HEK293T (cell line): Measurements from ENCODE around the gene LMX1B.
A peak's percentile ranks its signal among the peaks of the same experiment; 100 is the strongest.

ENCODE experiments used
- CTCF ChIA-PET: fragments of 350-600 bp; formaldehyde crosslinking; extraction: SDS; loops from one replicate; lab custom pipeline; 2021; ENCODE audit warnings: antibody characterized with exemption, inconsistent platforms; lab: Yijun Ruan, JAX
- POLR2A ChIA-PET: fragments of 350-600 bp; formaldehyde crosslinking; extraction: SDS; loops from one replicate; lab custom pipeline; 2020; ENCODE audit warnings: antibody characterized with exemption, inconsistent platforms; lab: Yijun Ruan, JAX
- DNase-seq: peaks from one replicate; pipeline ENCODE4 v3.0.0; 2012; ENCODE audit warnings: mixed read lengths; ENCODE audit errors: extremely low spot score
- ARNT ChIP-seq: fragments of 450-650 bp; IDR thresholded peaks from 2 replicates; pipeline ENCODE4 v1.6.1; 2017; ENCODE audit warnings: mild to moderate bottlenecking
- BHLHE40 ChIP-seq: fragments of 450-650 bp; IDR thresholded peaks from 2 replicates; pipeline ENCODE4 v1.6.1; 2016; ENCODE audit warnings: mild to moderate bottlenecking, moderate library complexity, borderline replicate concordance
- CTBP1 ChIP-seq: fragments of 450-650 bp; IDR thresholded peaks from 2 replicates; pipeline ENCODE4 v1.6.1; 2016; ENCODE audit warnings: borderline replicate concordance
- ELF4 ChIP-seq: fragments of 450-650 bp; IDR thresholded peaks from 2 replicates; pipeline ENCODE4 v1.6.1; 2017; ENCODE audit warnings: antibody characterized with exemption
- FOXA1 ChIP-seq: fragments of 450-650 bp; IDR thresholded peaks from 2 replicates; pipeline ENCODE4 v1.6.1; 2016; ENCODE audit warnings: mild to moderate bottlenecking
- FOXK2 ChIP-seq: fragments of 450-650 bp; IDR thresholded peaks from 2 replicates; pipeline ENCODE4 v1.6.1; 2016; ENCODE audit warnings: mild to moderate bottlenecking
- FOXM1 ChIP-seq: fragments of 450-650 bp; IDR thresholded peaks from 2 replicates; pipeline ENCODE4 v1.6.1; 2017; ENCODE audit warnings: mild to moderate bottlenecking, borderline replicate concordance
- HDGF ChIP-seq: fragments of 450-650 bp; IDR thresholded peaks from 2 replicates; pipeline ENCODE4 v1.6.1; 2017; ENCODE audit warnings: antibody characterized with exemption, borderline replicate concordance
- L3MBTL2 ChIP-seq: fragments of 450-650 bp; conservative IDR thresholded peaks from 2 replicates; pipeline ENCODE4 v1.6.1; 2016; ENCODE audit warnings: mild to moderate bottlenecking
- LEF1 ChIP-seq: fragments of 450-650 bp; IDR thresholded peaks from 2 replicates; pipeline ENCODE4 v1.6.1; 2017; ENCODE audit warnings: mild to moderate bottlenecking, borderline replicate concordance
- NFRKB ChIP-seq: fragments of 450-650 bp; IDR thresholded peaks from 2 replicates; pipeline ENCODE4 v1.6.1; 2016; ENCODE audit warnings: mild to moderate bottlenecking, moderate library complexity
- SP1 ChIP-seq: fragments of 450-650 bp; IDR thresholded peaks from 2 replicates; pipeline ENCODE4 v1.6.1; 2017
- SUZ12 ChIP-seq: fragments of 450-650 bp; IDR thresholded peaks from 2 replicates; pipeline ENCODE4 v1.6.1; 2016; ENCODE audit warnings: mild to moderate bottlenecking
- TARDBP ChIP-seq: fragments of 450-650 bp; IDR thresholded peaks from 2 replicates; pipeline ENCODE4 v1.6.1; 2016
- ZNF384 ChIP-seq: fragments of 450-650 bp; IDR thresholded peaks from 2 replicates; pipeline ENCODE4 v1.6.1; 2016
- TF ChIP-seq, protein P1 (sequence below): fragments of 450-650 bp; IDR thresholded peaks from 2 replicates; pipeline ENCODE4 v1.6.1; 2016

Gene LMX1B

DNA sequence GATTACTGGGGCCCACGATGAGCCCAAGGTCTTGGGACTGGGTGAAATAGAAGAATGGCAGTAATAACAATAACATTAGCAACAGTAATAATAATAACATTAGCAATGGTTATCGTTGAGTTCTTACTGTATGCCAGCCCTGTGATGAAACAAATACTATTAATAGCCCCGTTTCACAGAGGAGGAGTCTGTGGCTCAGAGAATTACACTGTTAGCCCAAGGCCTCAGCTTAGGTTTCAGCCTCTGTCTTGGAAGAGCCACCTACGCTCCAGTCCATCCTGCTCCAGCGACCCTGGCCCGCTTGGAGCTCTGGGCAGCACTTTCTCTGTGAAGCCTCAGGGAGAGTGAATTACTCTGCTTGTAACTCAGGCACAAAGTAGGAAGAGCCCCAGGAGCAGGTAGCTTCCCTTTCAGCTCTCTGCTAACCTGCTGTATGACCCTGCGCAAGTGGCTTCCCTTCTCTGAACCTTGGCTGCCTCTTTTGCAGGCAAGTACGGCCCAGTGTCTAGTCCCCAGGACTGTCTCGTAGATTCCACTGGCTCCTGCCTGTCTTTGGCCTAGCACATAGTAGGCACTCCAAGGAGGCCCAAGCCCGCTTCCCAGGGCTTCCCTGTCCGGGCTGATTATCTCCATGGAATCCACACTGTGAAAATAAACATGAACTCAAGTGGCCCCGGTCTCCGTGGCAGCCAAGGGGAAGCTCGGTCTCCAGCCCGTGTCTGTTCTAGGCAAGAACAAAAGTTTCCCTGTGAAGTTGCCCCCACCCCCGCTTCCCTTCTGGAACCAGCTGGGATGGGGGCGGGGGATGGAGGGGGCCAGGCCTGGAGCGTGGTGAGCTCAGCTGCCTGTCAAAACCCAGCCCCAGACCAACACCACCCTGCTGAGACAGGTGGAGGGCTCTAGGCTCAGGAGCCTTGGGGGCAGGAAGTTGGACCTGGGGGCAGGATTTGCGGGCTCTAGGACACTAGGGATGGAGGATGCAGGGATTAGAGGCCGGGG, 26.2 kb upstream of the LMX1B start:
- TF ChIP-seq, protein P1, sequence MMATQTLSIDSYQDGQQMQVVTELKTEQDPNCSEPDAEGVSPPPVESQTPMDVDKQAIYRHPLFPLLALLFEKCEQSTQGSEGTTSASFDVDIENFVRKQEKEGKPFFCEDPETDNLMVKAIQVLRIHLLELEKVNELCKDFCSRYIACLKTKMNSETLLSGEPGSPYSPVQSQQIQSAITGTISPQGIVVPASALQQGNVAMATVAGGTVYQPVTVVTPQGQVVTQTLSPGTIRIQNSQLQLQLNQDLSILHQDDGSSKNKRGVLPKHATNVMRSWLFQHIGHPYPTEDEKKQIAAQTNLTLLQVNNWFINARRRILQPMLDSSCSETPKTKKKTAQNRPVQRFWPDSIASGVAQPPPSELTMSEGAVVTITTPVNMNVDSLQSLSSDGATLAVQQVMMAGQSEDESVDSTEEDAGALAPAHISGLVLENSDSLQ: peak; percentile 22; the same call in 1 of the 2 replicates
- no peak for TF ChIP-seq FOXM1
- ChIA-PET POLR2A (interaction anchor here (1.5 kb wide), 1 partner anchor 24 kb away, joined by 3 read pairs; no protein-coding TSS in a partner anchor), CTCF (interaction anchor here (1.0 kb wide), 1 partner anchor 10 kb away, joined by 4 read pairs; no protein-coding TSS in a partner anchor)
- no peak for DNase-seq

DNA sequence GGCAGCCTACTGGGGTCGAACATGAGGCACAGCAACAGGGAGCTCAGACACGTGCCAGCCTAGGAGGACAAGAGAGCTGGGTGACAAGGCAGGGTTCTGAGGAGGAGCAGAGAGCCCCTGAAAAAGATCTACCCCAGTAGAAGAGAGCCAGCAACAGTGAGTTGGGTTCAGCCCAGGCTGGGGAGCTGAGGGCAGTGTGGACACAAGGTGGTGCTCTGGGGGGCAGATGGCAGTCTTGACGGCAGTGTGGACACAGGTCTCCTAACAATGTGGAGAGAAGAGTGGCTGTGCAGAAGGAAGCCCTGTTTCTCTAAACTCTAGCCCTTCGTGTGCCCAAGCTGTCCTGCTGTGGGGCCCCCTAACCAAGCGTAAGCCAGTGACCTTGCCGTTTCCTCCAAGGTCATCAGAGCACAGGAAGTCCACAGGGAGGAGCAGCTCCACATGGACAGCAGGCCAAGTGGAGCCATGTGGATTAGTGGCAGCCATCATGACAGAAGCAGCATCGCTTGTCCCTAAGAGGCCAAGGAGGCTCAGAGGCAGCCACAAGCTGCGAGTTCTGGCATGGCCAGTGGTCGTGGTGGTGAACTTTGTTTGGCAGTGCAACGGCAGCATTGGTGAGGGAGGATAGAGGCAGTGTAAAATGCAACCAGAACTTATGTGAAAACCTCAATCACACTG, 25.1 kb upstream of the LMX1B start:
- no peak for TF ChIP-seq SUZ12
- TF ChIP-seq ELF4: no peak
- CTCF ChIA-PET: interaction anchor here (1.1 kb wide), 1 partner anchor 114 kb away, joined by 3 read pairs; no protein-coding TSS in a partner anchor
- POLR2A ChIA-PET: no interaction called here
- no peak for DNase-seq

DNA sequence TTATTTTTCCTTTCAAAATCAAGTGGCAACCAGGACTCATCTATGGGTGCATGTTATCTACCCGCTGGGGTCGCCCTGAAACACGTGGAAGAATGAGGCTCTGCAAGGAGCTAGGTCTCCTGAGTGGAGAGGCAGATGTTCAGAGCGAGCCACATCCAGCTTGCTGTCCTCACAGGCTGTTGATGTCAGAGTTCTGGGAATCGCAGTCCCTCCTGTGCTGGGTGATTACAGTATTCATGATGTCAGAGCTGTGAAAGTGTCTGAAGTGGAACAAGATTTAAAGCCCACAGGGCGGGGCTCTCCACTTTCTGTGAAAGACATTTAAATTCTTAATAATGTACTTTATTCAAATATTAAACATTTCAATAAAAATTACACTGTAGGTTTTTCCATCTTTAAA, 24.4 kb upstream of the LMX1B start:
- CTCF ChIA-PET: no interaction called here
- POLR2A ChIA-PET: no interaction called here

DNA sequence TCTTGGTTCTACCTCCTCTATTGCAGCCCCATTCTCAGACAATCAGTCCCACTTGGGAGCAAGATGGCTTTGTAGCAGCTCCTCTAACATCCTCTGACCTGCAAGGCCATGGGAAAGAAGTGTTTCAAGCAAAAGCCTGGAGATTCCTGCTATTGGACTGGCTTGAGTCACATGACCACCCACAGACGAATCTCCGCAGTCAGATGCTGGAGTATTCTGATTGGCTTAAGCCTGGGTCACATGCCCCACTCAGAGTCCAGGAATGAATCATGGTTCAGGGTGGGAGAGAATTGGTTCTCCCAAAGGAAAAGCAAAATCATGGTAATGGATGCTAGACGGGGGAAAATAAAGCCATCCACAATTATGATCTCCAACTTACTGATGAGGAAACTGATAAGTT, 22.6 kb upstream of the LMX1B start:
- ChIA-PET CTCF (no interaction called here), POLR2A (no interaction called here)
- peak; percentile 30 for DNase-seq
- no peak for TF ChIP-seq ELF4
- TF ChIP-seq FOXK2: no peak
- no peak for TF ChIP-seq HDGF
- TF ChIP-seq LEF1: no peak
- no peak for TF ChIP-seq CTBP1
- no peak for TF ChIP-seq SP1
- no peak for TF ChIP-seq ARNT

More for the DNA sequence above, 24.4 kb upstream of the LMX1B start:
- no peak for DNase-seq
- no peak for TF ChIP-seq L3MBTL2
- no peak for TF ChIP-seq FOXA1
- TF ChIP-seq LEF1: no peak
- no peak for TF ChIP-seq TARDBP
- no peak for TF ChIP-seq SP1
- no peak for TF ChIP-seq FOXK2
- TF ChIP-seq, protein P1: no peak
- no peak for TF ChIP-seq NFRKB
- TF ChIP-seq HDGF: no peak
- TF ChIP-seq ELF4: no peak
- no peak for TF ChIP-seq CTBP1

DNA sequence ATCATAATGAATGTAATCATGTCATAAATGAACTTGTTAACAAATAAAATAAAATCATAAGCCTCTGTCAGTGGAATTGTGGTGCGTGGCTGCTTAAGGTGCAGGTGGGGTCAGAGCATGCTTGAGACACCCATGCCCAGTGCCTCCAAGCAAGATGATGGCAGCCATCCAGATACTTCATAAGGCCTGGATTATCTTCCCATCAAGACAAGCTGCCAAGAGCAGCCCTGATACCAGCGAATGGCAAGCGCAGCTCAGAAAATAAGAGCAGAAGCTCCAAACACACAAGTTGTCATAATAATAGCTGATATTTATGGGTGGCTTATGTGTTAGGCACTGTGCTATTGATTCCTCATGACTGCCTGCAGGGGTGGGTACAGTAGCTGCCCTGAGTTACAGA, 21.8 kb upstream of the LMX1B start:
- CTCF ChIA-PET: interaction anchor here (0.6 kb wide), 1 partner anchor 76 kb away, joined by 3 read pairs; no protein-coding TSS in a partner anchor

DNA sequence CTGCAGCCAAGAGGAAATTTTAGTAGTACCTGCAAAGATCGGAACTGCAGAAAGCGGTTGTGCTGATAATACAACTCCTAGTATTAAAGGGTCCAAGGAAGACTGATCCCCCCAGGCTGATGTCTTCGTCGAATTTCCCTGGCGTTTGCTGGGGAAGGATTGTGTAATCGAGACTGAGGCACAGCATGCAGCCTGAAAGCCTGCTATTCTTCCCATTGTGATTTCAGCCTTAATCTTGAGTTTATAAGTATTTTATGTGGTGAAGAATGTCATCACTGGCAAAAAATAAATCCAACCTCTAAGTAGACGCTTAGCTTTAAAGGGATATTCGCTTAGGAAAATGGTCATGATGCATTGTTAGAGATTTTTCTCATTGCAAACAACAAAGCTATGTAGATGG, 21.3 kb upstream of the LMX1B start:
- TF ChIP-seq SP1 (no peak), ELF4 (no peak), LEF1 (no peak), TARDBP (no peak), NFRKB (no peak), ZNF384 (no peak), FOXA1 (no peak), HDGF (no peak), SUZ12 (no peak)
- DNase-seq: no peak
- CTCF ChIA-PET: interaction anchor here (0.6 kb wide), 1 partner anchor 76 kb away, joined by 3 read pairs; no protein-coding TSS in a partner anchor

More for the DNA sequence above, 21.8 kb upstream of the LMX1B start:
- POLR2A ChIA-PET: no interaction called here
- DNase-seq: no peak
- TF ChIP-seq, protein P1: no peak
- TF ChIP-seq NFRKB (no peak), BHLHE40 (no peak), ELF4 (no peak), SUZ12 (no peak), SP1 (no peak)

DNA sequence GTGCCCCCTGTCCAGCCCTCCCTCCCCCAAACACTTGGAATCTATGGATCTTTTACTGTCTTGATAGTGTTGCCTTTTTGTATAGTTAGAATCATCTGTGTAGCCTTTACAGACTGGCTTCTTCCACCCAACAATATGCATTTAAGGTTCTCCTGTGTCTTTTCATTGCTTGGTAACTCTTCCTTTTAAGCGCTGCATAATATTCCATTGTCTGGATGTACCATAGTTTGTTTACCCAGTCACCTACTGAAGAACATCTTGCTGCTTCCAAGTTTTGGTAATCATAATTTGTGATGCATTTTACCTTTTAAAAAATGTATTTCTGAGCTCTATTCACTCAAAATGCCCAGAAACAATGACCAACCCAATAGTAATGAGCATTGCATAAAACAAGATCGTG, 17.7 kb upstream of the LMX1B start:
- POLR2A ChIA-PET: no interaction called here
- TF ChIP-seq CTBP1 (no peak), SP1 (no peak), SUZ12 (no peak), L3MBTL2 (no peak), BHLHE40 (no peak), NFRKB (no peak), ARNT (no peak), HDGF (no peak), ZNF384 (no peak), ELF4 (no peak), TARDBP (no peak), FOXM1 (no peak)
- TF ChIP-seq, protein P1: no peak
- DNase-seq: no peak
- CTCF ChIA-PET: no interaction called here

More for the DNA sequence above, 21.3 kb upstream of the LMX1B start:
- POLR2A ChIA-PET: no interaction called here
